Measurements from ENCODE around the gene LILRB5.
"Not testable (repeated sequence)": the region's sequence is repeated elsewhere in the genome, so short reads cannot be mapped to it uniquely, and the experiment has no call there.

The LILRB5 gene

DNA sequence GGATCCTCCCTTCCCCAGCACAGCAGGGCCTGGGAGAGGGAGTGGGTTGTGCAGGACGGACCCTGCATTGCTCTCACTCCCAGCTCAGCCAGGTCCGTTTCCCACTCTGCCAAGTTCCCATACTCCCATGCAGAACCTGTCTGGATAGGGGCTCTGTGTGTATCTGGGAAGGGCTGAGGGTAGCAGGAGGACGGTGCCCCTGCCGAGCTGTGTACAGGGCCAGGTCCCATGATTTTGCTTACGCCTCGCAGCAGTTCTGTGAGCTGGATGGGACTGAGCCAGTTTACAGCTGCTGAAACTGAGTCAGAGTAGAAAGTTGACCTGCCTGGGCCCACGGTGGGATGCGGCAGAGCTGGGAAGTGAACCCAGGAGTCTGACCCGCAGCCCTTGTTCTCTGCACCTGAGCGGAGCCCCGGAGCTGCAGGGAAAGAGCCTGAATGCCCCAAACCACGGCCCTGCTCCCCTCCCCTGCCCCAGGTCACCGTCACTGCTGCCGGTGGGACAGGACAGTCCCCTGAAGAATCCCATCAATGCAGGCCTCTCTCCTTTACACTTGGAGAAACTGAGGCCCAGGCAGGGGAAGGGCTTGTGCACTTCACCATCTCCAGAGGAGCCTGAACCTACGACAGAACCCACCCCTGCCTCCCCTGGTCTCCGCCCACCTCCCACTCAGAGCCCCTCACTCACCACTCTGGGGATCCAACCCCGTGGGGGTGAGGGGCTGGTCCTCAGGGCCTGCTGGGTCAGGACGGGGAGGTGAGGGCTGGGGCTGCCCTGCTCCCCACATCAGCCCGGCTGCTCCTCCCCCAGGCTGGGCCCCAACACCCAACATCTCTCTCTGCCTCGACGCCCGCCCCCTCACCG is 3.5 kb downstream of the LILRB5 start:
- TF ChIP-seq, protein P1, sequence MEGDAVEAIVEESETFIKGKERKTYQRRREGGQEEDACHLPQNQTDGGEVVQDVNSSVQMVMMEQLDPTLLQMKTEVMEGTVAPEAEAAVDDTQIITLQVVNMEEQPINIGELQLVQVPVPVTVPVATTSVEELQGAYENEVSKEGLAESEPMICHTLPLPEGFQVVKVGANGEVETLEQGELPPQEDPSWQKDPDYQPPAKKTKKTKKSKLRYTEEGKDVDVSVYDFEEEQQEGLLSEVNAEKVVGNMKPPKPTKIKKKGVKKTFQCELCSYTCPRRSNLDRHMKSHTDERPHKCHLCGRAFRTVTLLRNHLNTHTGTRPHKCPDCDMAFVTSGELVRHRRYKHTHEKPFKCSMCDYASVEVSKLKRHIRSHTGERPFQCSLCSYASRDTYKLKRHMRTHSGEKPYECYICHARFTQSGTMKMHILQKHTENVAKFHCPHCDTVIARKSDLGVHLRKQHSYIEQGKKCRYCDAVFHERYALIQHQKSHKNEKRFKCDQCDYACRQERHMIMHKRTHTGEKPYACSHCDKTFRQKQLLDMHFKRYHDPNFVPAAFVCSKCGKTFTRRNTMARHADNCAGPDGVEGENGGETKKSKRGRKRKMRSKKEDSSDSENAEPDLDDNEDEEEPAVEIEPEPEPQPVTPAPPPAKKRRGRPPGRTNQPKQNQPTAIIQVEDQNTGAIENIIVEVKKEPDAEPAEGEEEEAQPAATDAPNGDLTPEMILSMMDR (conservative IDR thresholded peaks at IDR 0.05), result no peak
- no peak for TF ChIP-seq ZFX (IDR thresholded peaks at IDR 0.05)
- no peak overlapping the region for H3K27ac ChIP-seq

DNA sequence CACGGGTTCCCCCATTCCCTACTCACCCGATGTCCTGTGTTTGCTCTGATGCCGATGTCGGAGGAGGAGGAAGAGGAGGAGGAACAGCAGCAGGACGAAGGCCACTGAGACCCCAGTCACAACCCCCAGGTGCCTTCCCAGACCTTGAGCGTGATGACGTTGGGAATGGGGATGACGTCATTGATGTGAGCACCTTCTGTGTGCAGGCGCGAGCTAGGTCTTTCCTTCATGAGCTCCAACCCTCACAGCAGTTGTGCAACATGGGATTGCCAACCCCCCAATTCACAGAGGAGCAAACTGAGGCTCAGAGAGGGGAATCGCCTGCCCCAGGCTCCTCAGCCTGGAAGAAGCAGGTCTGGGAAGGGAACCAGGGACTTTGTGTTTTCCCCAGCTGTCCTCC is 4.2 kb downstream of the LILRB5 start:
- H3K27ac ChIP-seq, result no peak overlapping the region
- no peak for TF ChIP-seq ZFX (IDR thresholded peaks at IDR 0.05)
- TF ChIP-seq, protein P1 (conservative IDR thresholded peaks at IDR 0.05), result no peak

DNA sequence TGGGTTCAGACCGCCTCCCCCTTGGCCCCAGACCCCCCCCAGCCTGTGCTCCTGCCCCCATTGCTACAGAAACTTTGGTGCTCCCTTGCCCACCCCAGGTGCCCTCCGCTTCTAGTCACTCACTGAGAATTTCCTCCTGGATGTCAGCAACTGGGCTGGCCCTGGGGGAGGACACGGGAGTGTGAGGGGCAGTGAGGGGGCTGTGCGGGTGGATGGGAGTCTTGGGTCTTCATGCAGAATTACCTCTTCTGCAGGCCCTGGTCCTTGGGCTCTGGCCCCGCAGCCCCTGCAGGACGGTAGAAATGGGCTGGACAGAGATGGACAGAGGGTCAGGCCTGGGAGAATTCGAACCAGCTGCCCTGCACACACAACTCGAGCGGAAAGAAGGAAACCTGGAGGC is 4.8 kb downstream of the LILRB5 start:
- TF ChIP-seq, protein P1 (conservative IDR thresholded peaks at IDR 0.05), result no peak
- TF ChIP-seq ZFX (IDR thresholded peaks at IDR 0.05), result no peak
- no peak overlapping the region for H3K27ac ChIP-seq

DNA sequence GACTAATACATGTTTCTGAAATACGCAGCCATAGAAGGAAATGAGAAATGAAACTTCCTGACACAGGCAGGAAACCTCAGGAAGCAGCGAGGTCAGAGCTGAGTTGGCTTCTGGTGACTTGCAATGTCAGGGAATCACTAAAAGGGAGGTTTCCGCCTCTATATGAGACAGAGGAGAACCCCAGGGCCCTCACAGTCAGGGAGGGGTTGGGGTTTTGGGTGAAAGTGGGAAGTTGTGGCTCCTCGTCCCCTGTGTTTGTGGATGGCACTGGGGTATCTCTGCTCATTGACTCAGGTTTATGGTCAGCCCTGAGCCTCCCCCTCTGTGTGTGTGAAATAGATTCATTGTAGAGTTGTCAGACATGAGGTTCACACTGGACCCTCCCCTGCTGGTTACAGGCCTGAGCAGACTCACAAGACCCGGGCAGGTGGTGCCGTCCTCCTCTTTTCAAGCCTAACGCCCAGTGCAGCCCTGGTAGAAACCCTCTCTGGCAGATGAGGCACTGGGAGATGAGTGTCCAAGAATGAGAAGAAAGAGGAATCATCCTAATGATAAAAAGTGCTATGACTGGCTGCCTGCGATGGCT is 9.0 kb downstream of the LILRB5 start:
- TF ChIP-seq, protein P1 (conservative IDR thresholded peaks at IDR 0.05), result no peak
- no peak for TF ChIP-seq ZFX (IDR thresholded peaks at IDR 0.05)
- H3K27ac ChIP-seq, result no peak overlapping the region

DNA sequence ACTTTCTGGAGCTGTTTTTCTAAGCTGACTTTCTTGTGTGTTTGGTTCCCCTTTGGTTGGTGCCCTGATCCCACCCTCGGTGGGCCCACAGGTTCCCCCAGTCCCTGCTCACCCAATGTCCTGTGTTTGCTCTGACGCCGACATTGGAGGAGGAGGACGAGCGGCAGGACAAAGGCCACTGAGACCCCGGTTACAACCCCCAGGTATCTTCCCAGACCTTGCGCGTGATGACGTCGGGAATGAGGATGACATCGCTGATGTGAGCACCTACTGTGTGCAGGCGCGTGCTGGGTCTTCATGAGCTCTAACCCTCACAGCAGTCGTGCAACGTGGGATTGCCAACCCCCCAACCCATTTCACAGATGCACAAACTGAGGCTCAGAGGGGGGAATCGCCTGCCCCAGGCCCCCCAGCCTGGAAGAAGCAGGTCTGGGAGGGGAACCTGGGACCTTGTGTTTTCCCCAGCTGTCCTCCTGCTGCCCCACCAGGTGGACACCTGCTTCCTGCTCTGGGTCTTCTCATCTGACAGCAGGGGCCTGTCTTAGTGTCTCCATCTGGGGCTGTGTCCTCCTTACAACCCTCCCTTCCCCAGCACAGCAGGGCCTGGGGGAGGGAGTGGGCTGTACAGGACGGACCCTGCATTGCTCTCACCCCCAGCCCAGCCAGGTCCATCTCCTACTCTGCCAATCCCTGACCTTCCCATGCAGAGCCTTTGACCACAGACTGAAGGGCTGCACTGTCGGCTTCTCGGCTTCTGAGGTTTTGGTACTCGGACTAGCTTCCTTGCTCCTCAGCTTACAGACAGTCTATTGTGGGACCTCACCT is 9.8 kb downstream of the LILRB5 start:
- TF ChIP-seq, protein P1 (conservative IDR thresholded peaks at IDR 0.05), result no peak
- TF ChIP-seq ZFX (IDR thresholded peaks at IDR 0.05), result no peak
- no peak overlapping the region for H3K27ac ChIP-seq

DNA sequence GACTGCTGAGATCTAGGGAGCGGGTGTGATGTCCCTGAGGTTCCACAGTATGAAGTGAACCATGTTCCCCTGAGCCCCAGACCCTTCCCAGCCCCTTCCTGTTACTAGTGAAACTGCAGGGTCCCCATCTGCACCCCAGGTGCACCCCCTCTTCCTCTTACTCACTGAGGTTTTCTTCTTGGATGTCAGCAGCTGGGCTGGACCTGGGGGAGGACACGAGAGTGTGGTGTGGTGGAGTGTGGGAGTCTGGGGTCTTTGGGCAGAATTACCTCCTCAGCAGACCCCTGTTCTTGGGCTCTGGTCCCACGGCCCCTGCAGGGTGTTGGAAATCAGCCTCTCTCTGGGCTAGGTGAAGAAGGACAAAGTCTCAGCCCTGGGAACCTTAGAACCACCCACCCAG is 11.1 kb downstream of the LILRB5 start:
- TF ChIP-seq, protein P1 (conservative IDR thresholded peaks at IDR 0.05), result no peak
- no peak for TF ChIP-seq ZFX (IDR thresholded peaks at IDR 0.05)
- no peak overlapping the region for H3K27ac ChIP-seq

DNA sequence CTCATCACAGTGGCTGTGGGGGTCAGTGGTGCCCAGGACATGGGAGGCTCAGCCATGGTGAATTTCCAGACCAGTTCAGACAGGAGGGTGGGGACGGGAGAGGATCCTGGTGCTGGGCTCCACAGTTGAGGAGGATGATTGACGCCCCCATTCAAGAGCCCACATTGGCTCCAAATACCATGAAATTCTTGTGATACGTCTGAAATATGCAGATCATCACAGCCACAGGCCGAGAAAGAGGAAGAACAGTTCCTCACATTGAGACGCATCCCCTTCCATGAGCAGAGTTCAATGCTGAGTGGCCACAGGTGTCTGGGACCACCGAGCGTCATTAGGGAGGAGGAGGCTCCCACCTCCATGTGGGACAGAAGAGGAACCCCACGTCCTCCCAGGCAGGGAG is 13.3 kb downstream of the LILRB5 start:
- H3K27ac ChIP-seq, result not testable (repeated sequence)

DNA sequence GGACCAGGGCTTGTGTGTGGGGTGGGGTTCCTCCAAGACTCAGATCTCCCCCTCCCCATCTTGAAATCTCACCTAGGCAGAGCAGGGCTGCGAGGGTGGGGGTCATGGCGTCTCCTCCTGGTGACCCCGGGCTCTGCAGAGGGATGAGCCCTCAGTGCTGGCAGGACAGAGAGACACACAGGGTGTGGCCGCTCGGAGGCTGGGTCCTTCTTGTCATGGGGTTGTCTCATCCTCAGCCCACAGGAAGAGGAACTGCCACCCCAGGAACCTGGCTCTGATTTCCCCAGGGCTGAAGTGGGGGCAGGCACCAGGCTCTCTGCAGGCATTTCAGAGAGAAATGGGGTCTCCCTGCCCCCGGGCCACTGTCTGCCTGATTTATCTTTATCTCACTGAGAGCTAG is 14.4 kb downstream of the LILRB5 start, which contains the start of gene LILRA6:
Gene LILRA6 (minus strand): TSS at position 145 of the 400 bp plus-strand sequence.
- H3K27ac ChIP-seq, result not testable (repeated sequence)

DNA sequence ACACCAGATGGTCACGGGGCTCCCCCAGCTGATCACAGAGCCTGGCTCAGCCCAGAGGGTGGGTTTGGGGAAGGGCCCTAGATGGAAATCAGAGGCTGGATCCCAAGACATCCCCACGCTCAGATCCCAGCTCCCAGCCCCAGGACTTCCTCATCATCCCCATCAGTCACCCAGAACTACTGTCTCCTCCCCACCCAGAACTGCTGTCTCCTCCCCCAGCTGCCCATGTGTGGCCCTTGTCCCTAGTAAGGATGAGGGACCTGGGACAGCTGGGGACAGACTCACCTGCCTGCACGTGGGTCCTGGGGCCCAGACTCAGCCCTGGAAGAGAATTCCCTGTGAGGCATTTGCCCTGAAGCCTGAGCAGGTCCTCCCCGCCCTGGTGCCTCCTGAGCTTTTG is 14.8 kb downstream of the LILRB5 start:
- H3K27ac ChIP-seq, result not testable (repeated sequence)

DNA sequence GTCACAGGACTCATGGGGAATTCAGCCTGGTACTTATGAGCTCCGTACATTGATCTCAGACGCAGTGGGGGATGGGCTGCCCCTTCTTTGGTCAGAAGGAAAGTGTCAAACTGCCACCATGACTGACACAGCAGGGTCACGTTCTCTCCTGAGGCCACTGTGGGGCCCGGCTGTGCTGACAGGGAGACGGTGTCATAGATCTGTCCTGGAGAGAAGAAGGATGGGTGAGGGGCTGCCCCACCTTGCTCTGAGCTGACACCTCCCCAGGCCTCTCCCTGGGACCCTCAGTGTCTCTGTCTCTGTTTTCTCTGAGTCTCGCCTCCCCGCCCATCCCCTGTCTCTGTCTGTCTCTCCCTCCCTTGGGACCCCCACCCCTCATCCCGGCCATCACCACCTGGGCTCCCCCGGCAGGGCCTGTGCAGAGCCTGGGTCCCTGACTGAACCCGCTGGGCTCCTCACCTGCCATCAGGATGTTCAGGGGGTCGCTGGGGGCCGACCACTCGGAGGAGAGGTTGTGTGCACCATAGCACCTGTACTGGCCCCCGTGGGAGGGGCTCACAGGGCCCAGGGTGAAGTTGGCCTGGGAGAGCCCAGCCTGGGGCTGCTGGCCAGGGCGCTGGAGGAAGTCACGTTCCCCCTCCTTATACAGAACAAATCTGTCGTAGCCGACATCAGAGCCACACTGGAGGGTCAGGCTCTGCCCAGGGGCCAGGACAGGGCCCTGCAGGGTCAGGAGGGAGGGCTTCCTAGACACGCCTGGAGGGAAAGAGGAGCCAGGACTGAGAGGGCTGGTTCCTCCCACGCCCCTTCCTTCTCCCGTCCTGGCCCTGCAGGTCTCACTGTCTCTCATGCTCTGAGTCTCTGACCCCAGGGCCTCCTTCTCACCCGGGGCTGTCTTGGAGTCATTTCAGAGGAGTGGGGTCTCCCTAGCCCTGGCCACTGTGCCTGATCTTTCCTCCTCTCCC is 16.4 kb downstream of the LILRB5 start:
- not testable (repeated sequence) for H3K27ac ChIP-seq

Measured in C4-2B (cell line).